CD4-positive, alpha-beta T cell treated with Interleukin-10 for 1 hour (primary cell): ENCODE measurements around the gene C19orf81.

Experiments used
- DNase-seq: peaks from one replicate; pipeline ENCODE4 v3.0.0-alpha.2; 2020

Gene C19orf81

DNA sequence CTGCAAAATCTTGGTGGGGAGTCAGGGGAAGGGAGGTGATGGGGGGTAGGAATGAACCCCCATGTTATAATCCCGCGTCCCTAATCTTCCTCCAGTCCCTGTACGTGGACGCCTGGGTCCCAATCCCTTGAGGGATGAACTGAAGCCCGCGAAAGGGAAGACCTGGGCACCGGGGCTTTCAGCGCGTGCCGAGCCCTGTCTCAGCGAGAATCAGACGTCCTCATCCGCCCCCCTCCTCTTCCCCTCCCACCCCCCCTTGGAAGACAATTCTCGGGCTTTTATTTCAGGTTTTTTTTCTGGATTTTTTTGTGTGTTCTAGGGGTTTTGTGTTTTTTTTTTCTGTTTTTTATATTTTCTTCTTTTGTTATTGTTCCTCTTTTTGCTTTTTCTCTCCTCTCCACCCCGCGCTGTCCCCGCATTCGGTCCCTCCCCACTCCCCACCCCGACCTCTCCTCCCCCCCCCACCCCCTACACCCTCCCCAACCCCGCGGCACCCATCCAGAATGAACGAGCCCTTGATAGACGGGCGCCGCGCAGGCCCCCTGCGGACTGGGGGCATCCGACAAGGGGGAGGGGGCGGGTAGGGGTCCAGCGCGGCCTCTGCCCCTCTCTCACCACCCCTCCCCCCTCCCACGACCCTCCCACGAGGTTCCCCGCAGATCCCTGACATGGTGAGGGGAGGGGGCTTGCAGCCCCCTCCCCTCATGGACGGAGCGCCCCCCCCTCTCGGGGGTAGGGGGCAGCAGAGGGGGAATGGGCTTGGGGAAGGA lies 10.3 kb downstream of the C19orf81 start:
- DNase-seq: no peak

DNA sequence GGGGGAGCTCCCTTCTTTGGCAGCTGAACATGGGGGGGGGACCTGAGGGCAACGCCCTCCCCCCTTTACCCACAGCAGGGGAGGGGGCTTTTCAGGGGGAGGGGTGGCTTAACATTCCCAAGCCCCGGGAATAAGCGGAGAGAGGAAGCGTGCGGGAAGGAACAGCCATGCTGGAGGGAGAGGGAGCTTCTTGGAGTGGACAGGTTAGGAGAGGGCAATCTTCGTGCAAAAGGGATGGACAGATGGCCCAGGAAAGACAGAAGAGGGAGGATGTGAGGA lies 10.8 kb downstream of the C19orf81 start:
- no peak for DNase-seq

- DNase-seq: no peak
These were observed 11.8 kb downstream of the C19orf81 start for GRCh38 chr19:50661023-50661422.

DNA sequence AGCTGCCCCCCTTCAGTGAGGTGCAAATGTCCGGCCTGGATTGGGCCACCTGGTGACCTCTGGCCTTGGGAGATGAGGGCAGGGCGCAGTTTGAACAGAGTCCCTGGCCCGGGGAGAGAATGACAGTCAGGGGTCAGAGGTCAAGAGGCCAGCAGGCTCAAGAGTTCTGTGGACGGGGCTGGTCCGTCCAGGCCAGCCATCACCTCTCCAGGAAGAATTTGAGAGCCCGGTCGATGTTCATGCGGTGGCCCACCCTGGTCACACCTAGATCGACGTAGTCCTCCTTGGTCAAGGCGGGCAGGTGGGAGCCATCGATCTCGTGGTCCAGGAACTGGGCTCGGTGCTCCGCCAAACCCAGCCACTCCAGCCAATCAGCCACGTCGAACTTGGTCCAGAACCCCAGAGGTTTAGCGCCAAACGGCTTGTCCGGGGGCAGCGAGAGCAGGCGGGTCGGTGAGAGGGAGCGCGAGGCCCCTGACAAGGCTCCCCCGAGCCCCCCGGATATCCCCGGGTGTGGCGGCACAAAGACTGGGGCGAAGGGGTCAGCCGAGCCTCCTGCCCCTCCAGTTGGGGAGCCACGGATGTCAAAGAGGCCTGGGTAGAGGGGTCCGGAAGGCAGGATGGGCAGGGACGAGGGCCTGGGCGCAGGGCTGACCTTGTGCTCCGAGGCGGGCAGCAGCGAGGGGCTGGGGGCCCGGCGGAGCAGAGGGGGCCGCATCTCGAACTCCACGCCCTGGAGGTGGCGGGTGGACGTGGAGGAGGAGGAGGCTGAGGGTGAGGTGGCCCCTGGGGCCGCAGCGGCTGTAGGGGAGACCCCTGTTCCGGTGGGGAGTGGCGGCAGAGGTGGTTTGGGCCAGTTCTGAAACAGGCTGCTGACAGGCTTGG lies 12.8 kb downstream of the C19orf81 start:
- DNase-seq: no peak

- DNase-seq: no peak
These were observed 13.6 kb downstream of the C19orf81 start for GRCh38 chr19:50662651-50663481.

DNA sequence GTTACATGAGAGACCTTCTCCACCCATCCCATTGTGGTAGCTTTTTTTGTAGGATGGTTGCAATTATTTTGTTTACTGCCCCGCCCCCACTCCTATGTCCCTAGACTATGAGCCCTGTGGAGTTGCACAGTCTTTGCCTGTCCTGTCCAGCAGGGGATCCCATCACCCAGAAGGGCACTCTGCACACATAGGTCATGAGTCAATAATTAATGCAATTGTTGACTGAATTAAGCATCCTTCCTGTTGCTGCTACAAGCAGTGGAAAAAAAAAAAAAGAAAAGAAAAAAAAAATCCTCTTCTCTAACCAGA lies 14.2 kb downstream of the C19orf81 start:
- DNase-seq: no peak

DNA sequence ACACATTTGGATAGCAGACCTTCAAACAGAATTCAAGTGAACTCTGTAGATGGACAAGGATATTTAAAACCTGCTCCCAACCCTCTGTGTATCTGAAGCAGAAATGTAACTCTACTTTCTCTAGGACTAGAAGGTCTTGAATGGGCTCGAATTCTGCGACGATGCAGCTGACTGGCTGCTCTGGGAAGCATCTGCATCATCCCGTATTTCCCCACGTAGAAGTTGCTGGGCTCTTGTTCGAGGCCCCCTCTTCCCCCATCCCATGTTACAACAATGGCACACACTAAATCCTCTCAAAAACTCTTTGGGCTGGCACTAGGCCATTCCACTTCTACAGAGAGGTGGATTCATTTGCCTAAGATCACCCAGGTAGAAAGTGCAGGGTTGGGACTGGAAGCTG lies 15.0 kb downstream of the C19orf81 start:
- no peak for DNase-seq

DNA sequence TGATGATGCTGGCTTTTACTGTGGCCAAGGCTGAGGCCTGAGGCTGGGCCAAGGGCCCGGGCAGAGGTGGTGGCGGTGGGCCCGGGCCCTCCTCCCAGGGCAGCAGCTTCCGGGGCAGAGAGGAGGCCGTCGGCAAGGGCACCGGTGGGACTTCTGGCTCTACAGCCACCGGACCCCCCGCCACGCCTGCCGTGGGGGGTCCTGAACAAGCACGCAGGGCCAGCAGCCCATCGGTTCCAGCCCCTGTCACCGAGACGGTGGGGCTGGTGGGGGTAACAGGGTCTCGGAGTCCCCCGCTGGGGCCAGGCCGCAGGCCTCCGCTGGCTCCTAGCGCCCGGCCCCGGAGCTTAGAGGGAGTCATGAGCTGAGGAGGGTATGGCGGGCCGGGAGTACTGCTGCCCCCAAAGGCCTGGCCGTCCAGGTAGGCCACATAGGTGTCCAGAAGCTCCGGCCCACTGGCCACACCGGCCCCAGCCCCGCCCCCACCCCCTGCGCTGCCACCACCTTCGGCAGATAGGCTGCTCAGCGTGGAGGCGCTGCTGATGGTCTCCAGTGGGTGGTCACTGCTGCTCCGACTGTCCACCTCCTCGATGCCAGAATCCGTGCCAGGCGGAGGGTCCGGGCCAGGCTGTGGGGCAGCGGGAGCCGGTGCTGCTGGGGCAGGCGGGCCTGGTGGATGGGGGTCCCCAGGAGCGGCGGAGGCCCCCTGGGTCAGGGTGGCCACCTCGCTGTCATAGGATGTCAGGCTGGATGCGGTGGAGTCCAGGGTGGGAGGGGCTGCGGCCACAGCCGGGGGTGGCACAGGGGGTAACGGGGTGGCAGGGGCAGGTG lies 17.3 kb downstream of the C19orf81 start:
- DNase-seq: no peak

- DNase-seq: no peak
These were observed 18.0 kb downstream of the C19orf81 start for GRCh38 chr19:50667177-50667758.

- no peak for DNase-seq
These were observed 18.6 kb downstream of the C19orf81 start for GRCh38 chr19:50667759-50668231.

- no peak for DNase-seq
These were observed 19.2 kb downstream of the C19orf81 start for GRCh38 chr19:50668416-50668815.

GRCh38 chr19:50668879-50669278 lies 19.6 kb downstream of the C19orf81 start:
- DNase-seq: no peak

DNA sequence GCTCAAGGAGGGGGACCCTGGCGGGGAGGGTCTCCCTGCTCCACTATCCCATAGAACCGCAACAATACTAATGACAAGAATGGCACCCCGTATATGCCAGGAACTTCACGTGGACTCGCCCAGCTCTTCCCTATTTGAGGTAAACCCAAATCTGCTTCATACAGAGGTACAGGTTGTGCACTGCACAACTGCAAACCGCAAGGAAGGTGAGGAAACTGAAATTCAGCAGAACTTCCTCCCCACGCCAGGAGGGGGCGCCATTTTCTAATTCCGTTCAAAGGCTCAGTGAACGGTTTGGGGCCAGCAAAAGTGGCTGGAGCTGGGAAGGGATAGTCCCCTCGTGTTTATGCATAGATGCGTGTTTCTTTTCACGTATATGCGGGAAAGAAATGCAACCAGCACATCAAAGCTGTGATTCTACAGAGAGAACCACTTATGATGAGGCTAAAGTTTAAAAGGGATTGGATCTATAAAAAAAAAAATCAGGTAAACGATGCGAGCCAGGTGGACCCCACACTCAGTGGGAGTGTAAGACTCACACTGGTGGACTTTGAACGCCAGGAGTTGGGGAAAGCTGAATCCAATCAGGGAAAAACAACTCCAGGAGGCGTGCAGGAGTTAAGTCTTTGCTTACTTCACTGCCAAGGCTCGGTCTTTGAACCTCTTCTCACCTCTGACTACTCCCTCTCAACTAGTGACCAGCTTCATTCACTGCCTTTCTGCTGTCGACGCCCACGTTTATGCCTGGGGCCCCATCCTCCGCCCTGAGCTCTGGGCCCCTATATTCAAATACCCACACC lies 20.3 kb downstream of the C19orf81 start:
- DNase-seq: peak; percentile 32

- DNase-seq: no peak
These were observed 20.8 kb downstream of the C19orf81 start for GRCh38 chr19:50670102-50670380.

GRCh38 chr19:50673118-50673517 lies 23.9 kb downstream of the C19orf81 start:
- no peak for DNase-seq

- DNase-seq: no peak
These were observed 27.5 kb downstream of the C19orf81 start for GRCh38 chr19:50676625-50677197.

GRCh38 chr19:50677636-50678035 lies 28.4 kb downstream of the C19orf81 start:
- no peak for DNase-seq

GRCh38 chr19:50678323-50678722 lies 29.1 kb downstream of the C19orf81 start:
- DNase-seq: no peak

DNA sequence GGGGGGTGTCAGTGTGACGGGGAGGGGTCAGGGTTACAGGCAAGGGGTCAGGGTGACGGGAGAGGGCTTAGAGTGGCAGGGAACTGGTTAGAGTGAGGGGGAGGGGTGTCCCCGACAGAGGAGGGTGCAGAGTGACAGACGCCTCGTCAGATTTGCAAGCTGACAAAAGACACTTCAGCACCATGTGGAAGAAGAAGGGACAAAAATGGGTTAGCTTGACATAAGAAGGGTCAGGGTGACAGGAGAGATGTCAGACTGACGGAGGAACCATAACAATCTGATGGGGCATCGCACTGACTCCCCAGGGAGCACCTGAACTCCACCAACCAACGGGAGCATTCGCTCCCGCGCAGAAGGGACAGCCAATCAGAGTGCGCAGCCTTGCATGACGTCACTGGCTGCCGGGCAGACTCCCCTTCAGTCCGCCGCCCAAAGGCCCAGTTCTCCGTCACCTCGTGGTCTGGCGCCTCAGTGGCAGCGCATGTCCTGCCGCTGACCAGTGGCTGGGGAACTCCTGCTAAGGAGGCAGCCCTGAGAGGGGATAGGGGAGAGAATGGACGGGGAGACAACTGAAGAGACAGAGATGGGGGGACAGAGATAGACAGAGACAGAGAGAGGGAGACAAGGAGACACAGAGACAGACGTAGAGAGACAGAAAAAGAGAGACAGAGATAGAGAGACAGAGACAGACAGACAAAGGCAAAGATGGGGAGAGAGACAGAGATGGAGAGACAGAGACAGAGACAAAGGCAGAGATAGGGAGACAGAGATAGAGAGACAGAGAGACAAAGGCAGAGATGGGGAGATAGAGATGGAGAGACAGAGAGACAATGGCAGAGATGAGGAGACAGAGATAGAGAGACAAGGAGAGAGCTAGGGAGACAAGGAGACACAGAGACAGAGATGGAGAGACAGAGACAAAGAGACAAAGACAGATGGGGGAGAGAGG lies 30.2 kb downstream of the C19orf81 start:
- DNase-seq: peak; percentile 79
